NCI-H524 treated with DMSO at 0.1 percent for 48 hours (cell line): Measurements from ENCODE around the gene SFTPB.

Experiments
- DNase-seq: peaks from one replicate; lab custom pipeline; 2025; lab: John Stamatoyannopoulos, UW

The SFTPB gene

GRCh38 chr2:85611705-85612587 is 56.1 kb downstream of the SFTPB start, which contains the start of gene C2orf68:
Gene C2orf68 (minus strand): TSS chr2:85612066. CDS start chr2:85611984, 82 bp downstream.
- peak; percentile 49 for DNase-seq

- DNase-seq: no peak
Measured at GRCh38 chr2:85611217-85611704, 56.7 kb downstream of the SFTPB start.
